ENCODE results near the gene LGMN. TPM values are rescaled to one million over a fixed set of nuclear protein-coding genes. Genes with fewer than 3 reads are reported as not detected.

Gene LGMN
- total and polyA plus RNA-seq, 9 donors, result 27.3 to 231 (median 49.1) TPM

- no peaks in the 10 kb centered on the region for H3K36me3 ChIP-seq
- no peak overlapping the region for H3K4me3 ChIP-seq
- 84 to 89% (median 88%) methylated on average over 7 of the region's 7 CpGs for WGBS, 3 donors
- H3K4me1 ChIP-seq (ENCODE audit: insufficient read depth), result no peaks in the 10 kb centered on the region
- no peaks in the 10 kb centered on the region for H3K27me3 ChIP-seq
- TF ChIP-seq CTCF (IDR thresholded peaks at IDR 0.05) (no peak), POLR2A (IDR thresholded peaks at IDR 0.05) (no peak), EP300 (IDR thresholded peaks at IDR 0.05) (no peak)
- DNase-seq, result no peak
- H3K27ac ChIP-seq, result no peak overlapping the region
- intact Hi-C loops (cut with DNase I), result no loop called here
- H3K9me3 ChIP-seq, result no peaks in the 10 kb centered on the region
Measured at GRCh38 chr14:92760524-92760805, 12.0 kb upstream of the LGMN start.

GRCh38 chr14:92759679-92760523 lies 11.5 kb upstream of the LGMN start:
- Histone ChIP-seq H3K9me3 (no peaks in the 10 kb centered on the region), H3K4me1 (ENCODE audit: insufficient read depth) (no peaks in the 10 kb centered on the region), H3K36me3 (no peaks in the 10 kb centered on the region), H3K4me3 (no peak overlapping the region), H3K27ac (no peak overlapping the region), H3K27me3 (no peaks in the 10 kb centered on the region)
- WGBS, 3 donors, result 91 to 92% (median 91%) methylated on average over 12 of the region's 12 CpGs
- intact Hi-C loops (cut with DNase I), result no loop called here
- TF ChIP-seq POLR2A (IDR thresholded peaks at IDR 0.05) (no peak), EP300 (IDR thresholded peaks at IDR 0.05) (no peak), CTCF (IDR thresholded peaks at IDR 0.05) (no peak)
- no peak for DNase-seq

GRCh38 chr14:92759300-92759678 lies 10.9 kb upstream of the LGMN start:
- Histone ChIP-seq H3K27ac (no peak overlapping the region), H3K4me1 (ENCODE audit: insufficient read depth) (no peaks in the 10 kb centered on the region), H3K4me3 (no peak overlapping the region), H3K9me3 (no peaks in the 10 kb centered on the region), H3K36me3 (no peaks in the 10 kb centered on the region), H3K27me3 (no peaks in the 10 kb centered on the region)
- intact Hi-C loops (cut with DNase I), result no loop called here
- 59 to 65% (median 64%) methylated on average over 4 of the region's 4 CpGs for WGBS, 3 donors
- TF ChIP-seq POLR2A (IDR thresholded peaks at IDR 0.05) (no peak), CTCF (IDR thresholded peaks at IDR 0.05) (no peak), EP300 (IDR thresholded peaks at IDR 0.05) (no peak)
- no peak for DNase-seq

GRCh38 chr14:92756446-92756845 lies 8.0 kb upstream of the LGMN start:
- TF ChIP-seq CTCF (IDR thresholded peaks at IDR 0.05) (no peak), EP300 (IDR thresholded peaks at IDR 0.05) (no peak)

More at GRCh38 chr14:92756446-92756845, 8.0 kb upstream of the LGMN start:
- Histone ChIP-seq H3K27me3 (no peaks in the 10 kb centered on the region), H3K36me3 (no peaks in the 10 kb centered on the region), H3K27ac (no peak overlapping the region), H3K9me3 (no peaks in the 10 kb centered on the region), H3K4me3 (no peak overlapping the region), H3K4me1 (ENCODE audit: insufficient read depth) (peaks cover 5% of the 10 kb centered on the region)
- WGBS, 3 donors, result 83 to 89% (median 84%) methylated on average over 4 of the region's 4 CpGs
- intact Hi-C loops (cut with DNase I), result no loop called here
- no peak for DNase-seq
